Renal pelvis (tissue), 12 donors: ENCODE data around the gene RNU6-8. TPM values are rescaled to one million over a fixed set of nuclear protein-coding genes. Genes with fewer than 3 reads are reported as not detected.

ENCODE experiments used
- DNase-seq: peaks from one replicate; pipeline ENCODE4 v3.0.0-alpha.2; 2013
- long read RNA-seq, 16 experiments: transcript quantifications; one replicate each; lab custom pipeline, GENCODE V29; 2026
- polyA plus RNA-seq, 3 donors: library from polyadenylated mRNA; unstranded; fragments of 120-200 nt; gene quantifications; one replicate each; pipeline ENCODE4 v1.2.1, GENCODE V29; 2013; ENCODE audit not compliant: insufficient read length in 3 of 3

RNU6-8 gene
- not detected for polyA plus RNA-seq
- long read RNA-seq, donor 1: 0 reads
- long read RNA-seq, donor 2, partial matches to known transcripts: 0 of 1 reads
- long read RNA-seq, donor 2, other reads (novel, unspliced or antisense): 0 of 1 reads
- long read RNA-seq, donor 3, partial matches to known transcripts: 0 of 4 reads
- long read RNA-seq, donor 3, other reads (novel, unspliced or antisense): 0 of 4 reads
- long read RNA-seq, donor 4, transcript RNU6-8-201 (1 exons, 107 nt): major isoform, 5 of 5 reads
- long read RNA-seq, donor 4, partial matches to known transcripts: 0 of 5 reads
- long read RNA-seq, donor 4, other reads (novel, unspliced or antisense): 0 of 5 reads
- long read RNA-seq, donor 5: 0 reads
- long read RNA-seq, donor 6: 0 reads
- long read RNA-seq, donor 7, partial matches to known transcripts: 0 of 1 reads
- long read RNA-seq, donor 7, other reads (novel, unspliced or antisense): 0 of 1 reads
- long read RNA-seq, donor 8: 0 reads
- long read RNA-seq, donor 9, partial matches to known transcripts: 0 of 3 reads
- long read RNA-seq, donor 9, other reads (novel, unspliced or antisense): 0 of 3 reads
- long read RNA-seq, donor 10, partial matches to known transcripts: 0 of 1 reads
- long read RNA-seq, donor 10, other reads (novel, unspliced or antisense): 0 of 1 reads
- long read RNA-seq, donor 11, partial matches to known transcripts: 0 of 1 reads
- long read RNA-seq, donor 11, other reads (novel, unspliced or antisense): 0 of 1 reads
- long read RNA-seq, donor 12, partial matches to known transcripts: 0 of 3 reads
- long read RNA-seq, donor 12, other reads (novel, unspliced or antisense): 0 of 3 reads
- long read RNA-seq, donor 13: 0 reads
- long read RNA-seq, donor 14: 0 reads
- long read RNA-seq, donor 15: 0 reads
- long read RNA-seq, donor 16: 0 reads

- peak; percentile 91 for DNase-seq
These were observed at the start of gene RNU6-8 for GRCh38 chr14:32202998-32203882. RNU6-8 (minus strand) TSS chr14:32203269.

- peak; percentile 64 for DNase-seq
These were observed 49.1 kb upstream of the RNU6-8 start for GRCh38 chr14:32252030-32252670.

DNA sequence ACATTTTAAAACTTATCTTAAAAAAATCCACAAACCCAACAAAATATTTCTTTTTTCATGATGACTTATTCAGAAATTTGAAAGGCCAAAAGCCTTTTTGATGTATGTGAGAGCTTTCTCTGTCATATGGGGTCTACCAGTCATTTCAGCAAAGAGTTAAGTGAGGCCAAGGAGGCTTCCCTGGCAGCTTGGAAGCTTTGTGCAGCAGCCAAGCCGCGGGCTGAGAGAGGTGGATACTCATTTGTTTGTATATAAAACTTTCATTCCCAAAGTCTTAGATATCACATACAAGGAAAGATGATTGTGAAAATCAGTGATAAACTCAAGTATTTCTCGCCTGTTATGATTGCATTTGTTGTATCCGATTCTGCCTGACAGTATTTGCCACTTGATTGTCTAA lies 48.5 kb upstream of the RNU6-8 start:
- DNase-seq: no peak

DNA sequence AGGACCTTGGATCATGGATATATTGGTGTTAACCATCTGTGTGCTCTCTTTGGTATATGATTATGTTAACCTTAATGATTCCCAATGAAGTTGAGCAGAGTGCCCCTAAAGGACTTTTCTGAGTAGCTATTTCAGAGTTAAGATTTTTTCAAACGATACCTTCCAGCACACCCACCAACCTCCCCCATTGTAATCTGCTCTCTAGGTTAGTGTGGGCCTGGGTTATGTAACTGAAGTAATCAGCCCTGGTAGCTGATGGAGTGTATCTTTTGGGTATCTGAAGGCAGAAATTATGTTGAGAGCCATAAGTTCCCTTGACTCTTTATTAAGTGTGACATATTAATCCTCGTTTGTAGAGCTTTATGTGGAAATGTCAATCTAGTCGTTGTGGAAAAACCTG lies 47.6 kb upstream of the RNU6-8 start:
- DNase-seq: no peak

- DNase-seq: no peak
These were observed 46.7 kb upstream of the RNU6-8 start for GRCh38 chr14:32249780-32250179.

DNA sequence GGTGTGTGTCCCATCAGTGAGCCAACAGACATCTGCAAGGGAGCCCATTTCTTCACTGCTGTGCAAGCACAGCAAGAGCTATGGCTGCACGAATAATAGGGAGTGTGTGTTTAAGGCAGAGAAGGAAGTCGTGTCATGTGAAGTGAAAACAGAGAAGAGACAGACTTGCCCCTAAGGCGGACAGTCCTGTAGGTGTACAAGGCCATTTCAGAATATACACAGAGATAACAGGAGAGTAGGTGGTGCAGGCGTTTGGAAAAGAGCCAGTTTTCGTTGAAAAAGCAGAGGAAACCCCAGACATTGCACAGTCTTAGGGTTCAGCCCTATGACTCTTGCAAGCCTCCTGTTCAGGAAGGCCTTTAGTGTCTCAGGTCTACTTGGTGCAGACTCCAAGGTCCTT lies 46.3 kb upstream of the RNU6-8 start:
- no peak for DNase-seq

GRCh38 chr14:32246751-32247150 lies 43.7 kb upstream of the RNU6-8 start:
- no peak for DNase-seq

- DNase-seq: no peak
These were observed 41.3 kb upstream of the RNU6-8 start for GRCh38 chr14:32244404-32244803.

- DNase-seq: no peak
These were observed 30.2 kb upstream of the RNU6-8 start for GRCh38 chr14:32233260-32233659.

DNA sequence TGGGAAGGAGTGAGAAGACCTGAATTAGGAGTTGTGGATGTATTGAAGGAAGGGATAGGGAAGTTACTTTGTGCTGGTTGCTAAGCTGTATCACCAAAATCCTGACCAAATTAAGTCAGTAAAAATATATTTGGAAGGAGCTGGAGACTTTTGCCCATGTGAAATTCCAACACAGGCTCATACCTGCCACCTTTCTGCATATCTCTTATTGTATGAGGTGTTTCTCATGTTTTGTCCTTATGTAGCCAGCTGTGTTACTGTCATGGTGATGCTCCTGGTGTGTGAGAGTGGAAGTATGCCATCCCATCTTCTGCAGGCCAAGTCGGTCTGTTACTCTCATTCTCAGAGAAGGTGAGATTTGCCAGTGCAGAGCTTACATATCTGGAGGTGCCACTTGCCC lies 29.4 kb upstream of the RNU6-8 start:
- DNase-seq: no peak

- no peak for DNase-seq
These were observed 27.7 kb upstream of the RNU6-8 start for GRCh38 chr14:32230695-32231280.

GRCh38 chr14:32230181-32230580 lies 27.1 kb upstream of the RNU6-8 start:
- no peak for DNase-seq

- DNase-seq: no peak
These were observed 23.0 kb upstream of the RNU6-8 start for GRCh38 chr14:32226056-32226455.

- no peak for DNase-seq
These were observed 22.4 kb upstream of the RNU6-8 start for GRCh38 chr14:32225378-32225920.

DNA sequence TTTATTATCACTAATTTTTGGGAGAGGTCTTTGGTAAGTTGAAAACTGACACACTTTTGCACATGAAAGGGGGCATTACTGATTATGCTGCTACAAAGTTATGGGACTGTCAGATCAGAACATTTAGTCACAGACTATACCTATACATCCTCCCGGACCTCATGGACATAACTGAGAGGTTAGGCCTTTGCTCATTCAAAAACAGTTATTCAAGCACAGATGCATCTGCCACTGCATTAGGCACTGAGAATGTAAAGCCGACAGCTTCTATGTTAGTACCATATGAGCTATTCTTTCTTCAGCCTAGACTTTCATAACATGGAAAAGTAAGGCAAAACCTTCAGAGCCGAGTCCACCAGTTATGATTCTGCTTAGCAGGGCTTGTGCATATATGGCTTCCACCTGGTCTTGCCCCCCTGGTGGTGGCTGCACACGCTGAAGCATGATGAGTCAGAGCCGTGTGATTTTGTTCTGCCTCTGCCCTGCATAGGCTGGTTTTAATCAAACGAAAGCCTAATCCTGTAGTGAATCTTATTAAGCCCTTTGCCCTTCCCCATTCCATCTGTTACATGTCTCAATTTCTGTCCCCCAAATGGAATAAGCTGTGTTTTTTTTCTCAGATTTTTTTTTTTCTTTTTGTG lies 21.8 kb upstream of the RNU6-8 start:
- DNase-seq: no peak

DNA sequence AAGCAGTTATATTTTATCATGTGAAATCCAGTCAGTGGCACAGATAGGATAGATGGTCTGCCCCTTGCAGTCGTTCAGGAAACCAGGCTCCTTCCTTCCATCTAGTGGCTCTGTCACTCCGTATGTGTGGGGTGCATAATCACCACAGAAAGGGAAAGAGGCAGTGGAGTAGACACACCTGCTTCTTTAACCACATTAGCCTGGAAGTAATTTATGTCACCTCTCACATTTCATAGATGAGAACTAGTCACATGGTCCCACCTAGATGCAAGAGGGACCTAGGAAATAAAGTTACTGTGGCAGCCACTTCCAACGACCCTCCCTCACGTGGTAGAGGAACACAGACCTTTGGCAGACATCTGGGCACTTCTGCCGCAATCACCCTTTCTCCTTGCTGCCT lies 14.2 kb upstream of the RNU6-8 start:
- no peak for DNase-seq

DNA sequence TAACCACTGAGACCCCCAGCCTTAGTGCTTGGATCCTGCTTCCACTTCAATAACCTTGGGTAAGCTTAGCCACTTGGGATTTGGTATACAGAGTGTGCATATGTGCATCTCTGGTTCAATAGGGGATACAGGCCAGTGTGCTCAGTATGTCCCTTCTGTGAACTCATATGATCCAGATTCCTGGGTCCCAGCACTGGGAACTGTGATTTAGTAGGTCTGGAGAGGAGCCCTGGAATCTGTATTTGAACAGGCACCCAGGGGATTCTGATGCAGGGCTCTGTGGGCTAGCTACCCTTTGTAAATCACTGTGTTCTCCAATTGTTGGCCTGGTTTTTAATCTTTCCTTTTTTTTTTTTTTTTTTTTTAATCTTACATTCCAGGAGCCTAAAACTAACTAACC lies 9.8 kb upstream of the RNU6-8 start:
- DNase-seq: no peak

DNA sequence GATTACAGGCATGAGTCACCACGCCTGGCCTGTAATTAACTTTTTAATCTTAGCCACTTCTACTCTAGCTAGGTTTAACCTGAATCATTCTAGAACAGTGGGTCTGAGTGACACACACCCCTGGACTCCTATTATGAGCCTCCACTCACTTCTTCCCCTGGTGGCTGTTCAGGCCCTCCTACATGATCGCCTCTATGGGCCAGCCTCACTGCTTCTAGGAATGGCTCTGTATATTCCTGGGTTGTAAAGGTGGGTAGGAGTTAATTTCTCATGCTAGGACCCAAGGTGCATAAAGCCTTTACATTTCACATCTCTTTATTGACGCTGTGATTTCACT lies 8.0 kb upstream of the RNU6-8 start:
- DNase-seq: no peak

DNA sequence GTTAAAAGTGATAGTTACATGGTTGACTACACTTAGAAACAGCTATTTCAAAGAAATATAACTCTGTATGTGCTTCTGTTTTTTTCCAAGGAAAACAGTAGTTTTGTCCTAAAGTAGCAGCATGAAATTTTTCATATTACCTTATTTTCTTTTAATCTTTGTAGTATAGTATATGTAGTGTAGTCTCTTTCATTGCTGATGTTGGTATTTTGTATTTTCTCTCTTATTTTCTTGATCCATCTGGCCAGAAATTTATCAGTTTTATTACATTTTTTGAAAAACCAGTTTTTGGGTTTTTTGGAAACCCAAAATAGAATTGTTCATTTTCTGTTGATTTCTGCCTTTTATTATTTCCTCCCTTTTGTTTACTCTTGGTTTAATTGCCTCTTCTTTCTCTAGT lies 6.4 kb upstream of the RNU6-8 start:
- no peak for DNase-seq

DNA sequence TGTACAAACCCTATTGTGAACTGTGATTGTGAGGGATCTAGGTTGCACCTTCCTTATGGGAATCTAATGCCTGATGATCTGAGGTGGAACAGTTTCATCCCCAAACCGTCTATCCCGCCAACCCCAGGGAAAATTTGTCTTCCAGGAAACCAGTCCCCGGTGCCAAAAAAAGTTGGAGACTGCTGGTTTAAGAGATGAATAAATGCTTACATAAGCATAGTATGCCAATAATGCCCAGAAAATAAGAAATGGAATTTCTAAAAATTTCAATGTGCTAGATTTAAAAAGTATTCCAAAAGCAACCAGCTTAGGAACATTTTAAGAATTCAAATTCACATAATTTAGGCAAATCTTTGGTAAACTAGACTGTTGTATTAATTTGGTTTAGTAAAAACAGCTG lies 5.4 kb upstream of the RNU6-8 start:
- DNase-seq: no peak
